ENCODE measurements around the gene ENPP1. TPM values are rescaled to one million over a fixed set of nuclear protein-coding genes. Genes with fewer than 3 reads are reported as not detected.
A peak's percentile ranks its signal among the peaks of the same experiment; 100 is the strongest.

ENPP1 gene
- total and polyA plus RNA-seq, 9 of the 15 experiments (the other 6 are each of a cell fraction or from before 2014, with no cell fraction given): 0.03 to 0.56 (median 0.14) TPM

DNA sequence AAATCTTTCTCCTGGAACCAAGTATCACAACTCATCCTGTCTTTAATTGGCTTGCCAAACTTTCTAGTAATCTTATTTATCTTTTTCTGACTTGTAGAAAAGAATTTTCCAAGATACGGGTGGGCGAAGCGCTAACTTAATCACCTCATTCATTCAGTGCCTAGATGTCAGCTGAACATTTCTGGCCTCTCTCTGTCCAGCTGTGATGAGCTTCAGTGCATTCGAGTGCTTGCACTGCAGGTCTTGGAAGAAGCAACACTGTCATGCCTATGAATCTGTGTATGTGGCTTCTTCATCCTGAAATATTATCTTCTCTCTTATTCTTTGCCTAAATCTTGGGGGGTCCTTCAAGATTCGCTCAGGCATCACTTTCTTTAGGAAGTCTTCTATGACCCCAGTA lies 16.3 kb upstream of the ENPP1 start:
- Histone ChIP-seq H3K9me1 (ENCODE audit: control insufficient read depth, insufficient read depth, low read length) (no peaks in the 10 kb centered on the region), H4K20me1 (replicated peaks; ENCODE audit: control insufficient read depth, insufficient read depth, low read length) (no peaks in the 10 kb centered on the region), H3K4me3 (no peak overlapping the region), H3K4me2 (ENCODE audit: insufficient read depth, low read length) (no peak overlapping the region), H3K79me2 (ENCODE audit: control insufficient read depth, insufficient read depth, low read length) (no peaks in the 10 kb centered on the region), H3K27me3 (ENCODE audit: control insufficient read depth in 2 of 2, insufficient read depth in 2 of 2, low read length in 2 of 2) (peaks cover 0 to 5% of the 10 kb centered on the region in 2 experiments; a peak in 2 of 5 replicates), H2AFZ (ENCODE audit: low read depth, low read length) (no peak overlapping the region), H3K36me3 (ENCODE audit: control insufficient read depth, insufficient read depth, low read length) (no peaks in the 10 kb centered on the region), H3K27ac (ENCODE audit: extremely low read depth, low read depth, low read length) (no peak overlapping the region), H3K4me1 (replicated peaks in 1 of 2; ENCODE audit: control insufficient read depth in 2 of 2, insufficient read depth in 2 of 2, low read length in 2 of 2) (no peaks in the 10 kb centered on the region), H3K9ac (ENCODE audit: insufficient read depth in 1 of 2, low read depth in 2 of 2, low read length in 2 of 2) (no peak overlapping the region), H3K9me3 (replicated peaks; ENCODE audit: control insufficient read depth, insufficient read depth, low read depth, low read length) (no peaks in the 10 kb centered on the region)
- no peak for FAIRE-seq
- WGBS (ENCODE audit: insufficient coverage, low coverage, missing lambda C conversion rate): 0% methylated on average over 5 of the region's 5 CpGs
- intact Hi-C loops (cut with micrococcal nuclease) (no loop called here), in situ Hi-C loops (cut with MboI) (no loop called here)
- ChIA-PET CTCF (ENCODE audit: low intra/inter-chr PET ratio) (no interaction called here), POLR2A (interaction anchor here (0.7 to 1.8 kb wide), 2 partner anchors 12 to 202 kb away, joined by 3 to 5 read pairs; no protein-coding TSS in a partner anchor)
- no peak for TF ChIP-seq SMAD2 (IDR thresholded peaks at IDR 0.05; ENCODE audit: low read depth, low read length)
- TF ChIP-seq, protein P1, sequence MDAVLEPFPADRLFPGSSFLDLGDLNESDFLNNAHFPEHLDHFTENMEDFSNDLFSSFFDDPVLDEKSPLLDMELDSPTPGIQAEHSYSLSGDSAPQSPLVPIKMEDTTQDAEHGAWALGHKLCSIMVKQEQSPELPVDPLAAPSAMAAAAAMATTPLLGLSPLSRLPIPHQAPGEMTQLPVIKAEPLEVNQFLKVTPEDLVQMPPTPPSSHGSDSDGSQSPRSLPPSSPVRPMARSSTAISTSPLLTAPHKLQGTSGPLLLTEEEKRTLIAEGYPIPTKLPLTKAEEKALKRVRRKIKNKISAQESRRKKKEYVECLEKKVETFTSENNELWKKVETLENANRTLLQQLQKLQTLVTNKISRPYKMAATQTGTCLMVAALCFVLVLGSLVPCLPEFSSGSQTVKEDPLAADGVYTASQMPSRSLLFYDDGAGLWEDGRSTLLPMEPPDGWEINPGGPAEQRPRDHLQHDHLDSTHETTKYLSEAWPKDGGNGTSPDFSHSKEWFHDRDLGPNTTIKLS (IDR thresholded peaks at IDR 0.05; ENCODE audit: borderline replicate concordance, low read depth): no peak
- no TSS peak for BruUV-seq (replicated peaks)
- no peak for ATAC-seq
- DNase-seq (ENCODE audit: extremely low read depth in 1 of 4, low spot score in 3 of 4): no peak

- TF ChIP-seq CTCF (IDR thresholded peaks at IDR 0.05 in 2 of 3, conservative IDR thresholded peaks at IDR 0.05 in 1 of 3; ENCODE audit: insufficient read depth in 2 of 3, low read depth in 1 of 3, low read length in 3 of 3) (0 out of 6 replicates have a peak, but pooled peaks of 1 of the 3 experiments have one; percentile 3), ZNF511 (CRISPR knock-in tag; IDR thresholded peaks at IDR 0.05) (no peak)
- no peak overlapping the region for H3K9ac ChIP-seq (ENCODE audit: insufficient read depth in 1 of 2, low read depth in 2 of 2, low read length in 2 of 2)
- no peak for FAIRE-seq
- H3K4me1 ChIP-seq (replicated peaks in 1 of 2; ENCODE audit: control insufficient read depth in 2 of 2, insufficient read depth in 2 of 2, low read length in 2 of 2): no peaks in the 10 kb centered on the region
- 10% methylated on average over 6 of the region's 6 CpGs for WGBS (ENCODE audit: insufficient coverage, low coverage, missing lambda C conversion rate)
- no peaks in the 10 kb centered on the region for H3K9me3 ChIP-seq (replicated peaks; ENCODE audit: control insufficient read depth, insufficient read depth, low read depth, low read length)
- peak; percentile 64 for ATAC-seq
- no peak for DNase-seq (ENCODE audit: extremely low read depth in 1 of 4, low spot score in 3 of 4)
- H3K27ac ChIP-seq (ENCODE audit: extremely low read depth, low read depth, low read length): no peak overlapping the region
- H3K4me3 ChIP-seq: no peak overlapping the region
- BruUV-seq (replicated peaks): no TSS peak
- intact Hi-C loops (cut with micrococcal nuclease): no loop called here
- H3K36me3 ChIP-seq (ENCODE audit: control insufficient read depth, insufficient read depth, low read length): no peaks in the 10 kb centered on the region
- H3K79me2 ChIP-seq (ENCODE audit: control insufficient read depth, insufficient read depth, low read length): no peaks in the 10 kb centered on the region
- ChIA-PET CTCF (ENCODE audit: low intra/inter-chr PET ratio) (no interaction called here), POLR2A (interaction anchor here (0.7 to 1.8 kb wide), 2 partner anchors 11 to 203 kb away, joined by 3 to 5 read pairs; no protein-coding TSS in a partner anchor)
- in situ Hi-C loops (cut with MboI): no loop called here
- no peaks in the 10 kb centered on the region for H3K9me1 ChIP-seq (ENCODE audit: control insufficient read depth, insufficient read depth, low read length)
- no peak overlapping the region for H2AFZ ChIP-seq (ENCODE audit: low read depth, low read length)
- no peaks in the 10 kb centered on the region for H4K20me1 ChIP-seq (replicated peaks; ENCODE audit: control insufficient read depth, insufficient read depth, low read length)
- peaks cover 0 to 5% of the 10 kb centered on the region in 2 experiments; a peak in 2 of 5 replicates for H3K27me3 ChIP-seq (ENCODE audit: control insufficient read depth in 2 of 2, insufficient read depth in 2 of 2, low read length in 2 of 2)
- no peak overlapping the region for H3K4me2 ChIP-seq (ENCODE audit: insufficient read depth, low read length)
These were observed 15.7 kb upstream of the ENPP1 start for GRCh38 chr6:131792091-131792496.

All from K562 (cell line).